Mesenchymal stem cell (in vitro differentiated cells and primary cell): ENCODE results near the gene PDE7B.

Source experiments
- DNase-seq: peaks from one replicate; pipeline ENCODE4 v3.0.0-alpha.2; 2013
- H2AFZ ChIP-seq: one replicate; pipeline ENCODE4 v1.6.1; 2013; ENCODE audit warnings: low read depth, mild to moderate bottlenecking, control low read depth, inconsistent platforms, low read length, moderate library complexity
- H2AK5ac ChIP-seq: 2 replicates; pipeline ENCODE4 v1.6.1; 2013; ENCODE audit warnings: low read length, moderate library complexity, mild to moderate bottlenecking, inconsistent platforms; ENCODE audit not compliant: severe bottlenecking
- H2BK120ac ChIP-seq: one replicate; pipeline ENCODE4 v1.6.1; 2013; ENCODE audit warnings: low read depth, mild to moderate bottlenecking, inconsistent platforms, low read length, moderate library complexity
- H2BK12ac ChIP-seq, 2 experiments: one replicate each; pipeline ENCODE4 v1.6.1; 2013; ENCODE audit warnings: inconsistent platforms in 2 of 2, low read length in 2 of 2, mild to moderate bottlenecking in 2 of 2, moderate library complexity in 2 of 2, control low read depth in 1 of 2
- H2BK15ac ChIP-seq: one replicate; pipeline ENCODE4 v1.6.1; 2013; ENCODE audit warnings: mild to moderate bottlenecking, low read depth, inconsistent platforms; ENCODE audit not compliant: poor library complexity, severe bottlenecking
- H2BK5ac ChIP-seq: 2 replicates; pipeline ENCODE4 v1.6.1; 2013; ENCODE audit warnings: low read depth, mild to moderate bottlenecking, low read length, control low read depth, inconsistent platforms; ENCODE audit not compliant: poor library complexity, severe bottlenecking
- H3K14ac ChIP-seq, 2 experiments: one replicate each; pipeline ENCODE4 v1.6.1; 2013; ENCODE audit warnings: inconsistent platforms in 2 of 2, low read length in 2 of 2, control low read depth in 1 of 2, mild to moderate bottlenecking in 1 of 2, moderate library complexity in 1 of 2
- H3K18ac ChIP-seq, 2 experiments: one replicate each; pipeline ENCODE4 v1.6.1; 2013; ENCODE audit warnings: inconsistent platforms in 2 of 2, low read length in 2 of 2, control low read depth in 1 of 2, low read depth in 1 of 2, mild to moderate bottlenecking in 1 of 2
- H3K23ac ChIP-seq, 2 experiments: one replicate each; pipeline ENCODE4 v1.6.1; 2013; ENCODE audit warnings: inconsistent platforms in 2 of 2, low read length in 2 of 2, mild to moderate bottlenecking in 2 of 2, moderate library complexity in 2 of 2, control low read depth in 1 of 2
- H3K27ac ChIP-seq: 2 replicates; pipeline ENCODE4 v1.5.1; 2013; ENCODE audit warnings: mild to moderate bottlenecking, moderate library complexity, low read length, control low read depth, inconsistent platforms; ENCODE audit not compliant: poor library complexity, severe bottlenecking
- H3K27me3 ChIP-seq, 2 experiments: 2 replicates each; pipeline versions ENCODE4 v1.6.1 to v1.7.0; 2013; ENCODE audit warnings: low read length in 2 of 2, mild to moderate bottlenecking in 2 of 2, moderate library complexity in 2 of 2, control low read depth in 1 of 2, inconsistent platforms in 1 of 2; ENCODE audit not compliant: control insufficient read depth in 1 of 2, insufficient read depth in 1 of 2
- H3K36me3 ChIP-seq, 2 experiments: 2 replicates each; pipeline versions ENCODE4 v1.6.1 to v1.7.0; 2013; ENCODE audit warnings: low read length in 2 of 2, control low read depth in 1 of 2, inconsistent platforms in 1 of 2, low read depth in 1 of 2, mild to moderate bottlenecking in 1 of 2; ENCODE audit not compliant: insufficient read depth in 2 of 2, control insufficient read depth in 1 of 2
- H3K4ac ChIP-seq, 2 experiments: one replicate each; pipeline ENCODE4 v1.6.1; 2013; ENCODE audit warnings: inconsistent platforms in 2 of 2, low read length in 2 of 2, mild to moderate bottlenecking in 2 of 2, moderate library complexity in 2 of 2, control low read depth in 1 of 2, low read depth in 1 of 2
- H3K4me1 ChIP-seq: 2 replicates; pipeline ENCODE4 v1.6.1; 2013; ENCODE audit warnings: low read depth, low read length, control low read depth; ENCODE audit not compliant: control insufficient read depth, insufficient read depth
- H3K4me2 ChIP-seq: 2 replicates; pipeline ENCODE4 v1.6.1; 2013; ENCODE audit warnings: low read length, mild to moderate bottlenecking, inconsistent platforms; ENCODE audit not compliant: poor library complexity, severe bottlenecking
- H3K4me3 ChIP-seq, 2 experiments: 2 replicates each; pipeline versions ENCODE4 v1.5.1 to v1.7.0; 2013; ENCODE audit warnings: low read length in 2 of 2, mild to moderate bottlenecking in 2 of 2, control low read depth in 1 of 2, low read depth in 1 of 2; ENCODE audit not compliant: insufficient read depth in 1 of 2
- H3K79me1 ChIP-seq: replicated peaks from 2 replicates; pipeline ENCODE4 v1.6.1; 2013; ENCODE audit warnings: mild to moderate bottlenecking, control low read depth, low read length, inconsistent platforms; ENCODE audit not compliant: poor library complexity, severe bottlenecking
- H3K9ac ChIP-seq: 2 replicates; pipeline ENCODE4 v1.7.0; 2013; ENCODE audit warnings: mild to moderate bottlenecking, low read length, moderate library complexity
- H3K9me3 ChIP-seq: 2 replicates; pipeline ENCODE4 v1.7.0; 2013; ENCODE audit warnings: mild to moderate bottlenecking, low read length; ENCODE audit not compliant: control insufficient read depth
- H4K8ac ChIP-seq: one replicate; pipeline ENCODE4 v1.6.1; 2013; ENCODE audit warnings: inconsistent platforms, mild to moderate bottlenecking, low read length, moderate library complexity
- H4K91ac ChIP-seq: one replicate; pipeline ENCODE4 v1.6.1; 2013; ENCODE audit warnings: mild to moderate bottlenecking, low read length, inconsistent platforms
- WGBS: methylation state at CpG from one replicate; pipeline ENCODE4 v1.1.7; 2013; ENCODE audit warnings: mixed read lengths; 5-methylcytosine and 5-hydroxymethylcytosine counted together

Gene PDE7B

GRCh38 chr6:136037876-136038460, 186.5 kb downstream of the PDE7B start:
- no peak overlapping the region for H3K23ac ChIP-seq
- peaks cover 0 to 17% of the 10 kb centered on the region in 2 experiments for H3K36me3 ChIP-seq
- peak overlapping the region; percentile 83 for H4K8ac ChIP-seq
- peak overlapping the region; percentile 19 to 45 for H2BK12ac ChIP-seq
- peak overlapping the region; percentile 85 for H4K91ac ChIP-seq
- peak overlapping the region; percentile 25 to 48 for H3K18ac ChIP-seq
- H3K9ac ChIP-seq, result peak overlapping the region; percentile 94
- WGBS, result 71% methylated on average over 13 of the region's 13 CpGs
- H2BK120ac ChIP-seq, result no peak overlapping the region
- H2BK15ac ChIP-seq, result no peak overlapping the region
- peak overlapping the region in 1 of 2 experiments; percentile 14 for H3K14ac ChIP-seq
- H2AK5ac ChIP-seq, result no peak overlapping the region
- peak overlapping the region in 1 of 2 experiments; percentile 97 for H3K4me3 ChIP-seq
- H3K4me1 ChIP-seq, result peaks cover 7% of the 10 kb centered on the region
- peak; percentile 41 for DNase-seq
- peak overlapping the region in 1 of 2 experiments; percentile 14 for H3K4ac ChIP-seq
- H2BK5ac ChIP-seq, result no peak overlapping the region
- H3K27ac ChIP-seq, result no peak overlapping the region
- H3K27me3 ChIP-seq, result no peaks in the 10 kb centered on the region
- no peaks in the 10 kb centered on the region for H3K9me3 ChIP-seq
- H3K79me1 ChIP-seq, result no peaks in the 10 kb centered on the region
- H2AFZ ChIP-seq, result peak overlapping the region; percentile 42
- no peak overlapping the region for H3K4me2 ChIP-seq

GRCh38 chr6:136038531-136038930, 187.0 kb downstream of the PDE7B start:
- no peaks in the 10 kb centered on the region for H3K9me3 ChIP-seq
- H2BK15ac ChIP-seq, result no peak overlapping the region
- no peak overlapping the region for H3K18ac ChIP-seq
- no peaks in the 10 kb centered on the region for H3K27me3 ChIP-seq
- H3K36me3 ChIP-seq, result peaks cover 0 to 17% of the 10 kb centered on the region in 2 experiments
- peak overlapping the region in 1 of 2 experiments; percentile 19 for H2BK12ac ChIP-seq
- no peak overlapping the region for H3K4me2 ChIP-seq
- no peak overlapping the region for H3K4ac ChIP-seq
- H3K4me3 ChIP-seq, result peak overlapping the region in 1 of 2 experiments; percentile 97
- H3K23ac ChIP-seq, result no peak overlapping the region
- no peak overlapping the region for H4K8ac ChIP-seq
- no peak for DNase-seq
- H2BK5ac ChIP-seq, result no peak overlapping the region
- no peak overlapping the region for H4K91ac ChIP-seq
- H3K4me1 ChIP-seq, result peaks cover 7% of the 10 kb centered on the region
- no peak overlapping the region for H2BK120ac ChIP-seq
- no peak overlapping the region for H2AK5ac ChIP-seq
- no peak overlapping the region for H2AFZ ChIP-seq
- peak overlapping the region; percentile 94 for H3K9ac ChIP-seq
- H3K79me1 ChIP-seq, result no peaks in the 10 kb centered on the region
- H3K14ac ChIP-seq, result no peak overlapping the region
- H3K27ac ChIP-seq, result no peak overlapping the region

- no peak overlapping the region for H3K14ac ChIP-seq
- no peak overlapping the region for H3K4me2 ChIP-seq
- H3K27me3 ChIP-seq, result no peaks in the 10 kb centered on the region
- no peak for DNase-seq
- no peak overlapping the region for H4K8ac ChIP-seq
- H3K27ac ChIP-seq, result no peak overlapping the region
- H2BK12ac ChIP-seq, result no peak overlapping the region
- peak overlapping the region; percentile 94 for H3K9ac ChIP-seq
- no peak overlapping the region for H2AFZ ChIP-seq
- no peak overlapping the region for H2BK5ac ChIP-seq
- no peak overlapping the region for H2AK5ac ChIP-seq
- H3K36me3 ChIP-seq, result peaks cover 0 to 17% of the 10 kb centered on the region in 2 experiments
- no peak overlapping the region for H2BK120ac ChIP-seq
- no peak overlapping the region for H2BK15ac ChIP-seq
- peak overlapping the region in 1 of 2 experiments; percentile 97 for H3K4me3 ChIP-seq
- H3K4me1 ChIP-seq, result peaks cover 7% of the 10 kb centered on the region
- WGBS, result 94% methylated on average over 3 of the region's 4 CpGs
- no peak overlapping the region for H4K91ac ChIP-seq
- no peak overlapping the region for H3K4ac ChIP-seq
- H3K79me1 ChIP-seq, result no peaks in the 10 kb centered on the region
- H3K18ac ChIP-seq, result no peak overlapping the region
- no peak overlapping the region for H3K23ac ChIP-seq
- no peaks in the 10 kb centered on the region for H3K9me3 ChIP-seq
Observed at GRCh38 chr6:136039185-136039584, 187.7 kb downstream of the PDE7B start.

- Histone ChIP-seq H3K4me3 (no peak overlapping the region), H3K23ac (no peak overlapping the region), H3K4ac (peak overlapping the region; percentile 27 to 94), H2BK120ac (peak overlapping the region; percentile 74), H4K8ac (no peak overlapping the region), H3K27me3 (no peaks in the 10 kb centered on the region), H2AK5ac (no peak overlapping the region), H2AFZ (no peak overlapping the region), H3K18ac (peak overlapping the region; percentile 9 to 85), H3K4me2 (no peak overlapping the region), H3K4me1 (no peaks in the 10 kb centered on the region), H2BK5ac (no peak overlapping the region), H3K36me3 (peaks cover 0 to 44% of the 10 kb centered on the region in 2 experiments), H3K9me3 (no peaks in the 10 kb centered on the region), H3K9ac (peak overlapping the region; percentile 47), H2BK12ac (peak overlapping the region; percentile 12 to 91), H4K91ac (peak overlapping the region; percentile 5), H3K79me1 (no peaks in the 10 kb centered on the region), H2BK15ac (no peak overlapping the region), H3K27ac (no peak overlapping the region), H3K14ac (no peak overlapping the region)
- DNase-seq, result no peak
- 54% methylated on average over 1 of the region's 1 CpG for WGBS
Observed at GRCh38 chr6:136050475-136050874, 199.0 kb downstream of the PDE7B start.
